ENCODE data around the gene MINAR1.

The MINAR1 gene

DNA sequence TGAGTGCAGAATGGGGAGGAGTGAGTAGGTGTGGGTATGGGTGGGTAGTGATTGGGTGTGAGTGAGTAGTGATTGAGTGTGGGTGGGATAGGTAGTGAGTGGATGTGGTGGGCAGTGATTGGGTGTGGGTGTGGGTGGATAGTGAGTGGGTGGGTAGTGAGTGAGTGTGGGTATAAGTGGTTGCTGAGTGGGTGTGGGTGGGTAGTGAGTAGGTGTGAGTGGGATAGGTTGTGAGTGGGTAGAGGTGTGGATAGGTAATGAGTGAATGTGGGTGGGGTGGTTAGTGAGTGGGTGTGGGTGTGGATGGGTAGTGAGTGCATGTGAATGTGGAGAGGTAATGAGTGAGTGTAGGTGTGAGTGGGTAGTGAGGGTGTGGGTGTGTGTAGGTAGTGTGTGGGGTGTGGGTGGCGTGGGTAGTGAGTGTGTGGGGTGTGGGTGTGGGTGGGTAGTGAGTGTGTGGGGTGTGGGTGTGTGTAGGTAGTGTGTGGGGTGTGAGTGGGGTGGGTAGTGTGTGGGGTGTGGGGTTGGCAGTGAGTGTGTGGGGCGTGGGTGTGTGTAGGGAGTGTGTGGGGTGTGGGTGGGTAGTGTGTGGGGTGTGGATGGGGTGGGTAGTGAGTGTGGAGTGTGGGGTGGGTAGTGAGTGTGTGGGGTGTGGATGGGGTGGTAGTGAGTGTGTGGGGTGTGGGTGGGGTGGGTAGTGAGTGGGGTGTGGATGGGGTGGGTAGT, 5.3 kb downstream of the MINAR1 start:
- Histone ChIP-seq H3F3A (ENCODE audit: insufficient read depth, low read length) (no peaks in the 10 kb centered on the region), H3K79me2 (ENCODE audit: insufficient read depth, low read length) (no peaks in the 10 kb centered on the region), H3K4me3 (ENCODE audit: low read depth, low read length, poor library complexity, severe bottlenecking) (no peak overlapping the region)

GRCh38 chr15:79439236-79439635, 7.1 kb downstream of the MINAR1 start:
- no peak overlapping the region for H3K4me3 ChIP-seq (ENCODE audit: low read depth, low read length, poor library complexity, severe bottlenecking)
- no peaks in the 10 kb centered on the region for H3K27me3 ChIP-seq (ENCODE audit: insufficient read depth, low read length)
- no peaks in the 10 kb centered on the region for H3K4me1 ChIP-seq (ENCODE audit: insufficient read depth, low read length, severe bottlenecking)
- H4K20me1 ChIP-seq (ENCODE audit: insufficient read depth, low read length), result no peaks in the 10 kb centered on the region
- H3K9ac ChIP-seq (ENCODE audit: low read length), result no peak overlapping the region
- no peaks in the 10 kb centered on the region for H3K9me2 ChIP-seq (ENCODE audit: low read depth, low read length)
- no peak for TF ChIP-seq EZH2 (IDR thresholded peaks at IDR 0.05; ENCODE audit: borderline replicate concordance, low read length)
- TF ChIP-seq, protein P1, sequence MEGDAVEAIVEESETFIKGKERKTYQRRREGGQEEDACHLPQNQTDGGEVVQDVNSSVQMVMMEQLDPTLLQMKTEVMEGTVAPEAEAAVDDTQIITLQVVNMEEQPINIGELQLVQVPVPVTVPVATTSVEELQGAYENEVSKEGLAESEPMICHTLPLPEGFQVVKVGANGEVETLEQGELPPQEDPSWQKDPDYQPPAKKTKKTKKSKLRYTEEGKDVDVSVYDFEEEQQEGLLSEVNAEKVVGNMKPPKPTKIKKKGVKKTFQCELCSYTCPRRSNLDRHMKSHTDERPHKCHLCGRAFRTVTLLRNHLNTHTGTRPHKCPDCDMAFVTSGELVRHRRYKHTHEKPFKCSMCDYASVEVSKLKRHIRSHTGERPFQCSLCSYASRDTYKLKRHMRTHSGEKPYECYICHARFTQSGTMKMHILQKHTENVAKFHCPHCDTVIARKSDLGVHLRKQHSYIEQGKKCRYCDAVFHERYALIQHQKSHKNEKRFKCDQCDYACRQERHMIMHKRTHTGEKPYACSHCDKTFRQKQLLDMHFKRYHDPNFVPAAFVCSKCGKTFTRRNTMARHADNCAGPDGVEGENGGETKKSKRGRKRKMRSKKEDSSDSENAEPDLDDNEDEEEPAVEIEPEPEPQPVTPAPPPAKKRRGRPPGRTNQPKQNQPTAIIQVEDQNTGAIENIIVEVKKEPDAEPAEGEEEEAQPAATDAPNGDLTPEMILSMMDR (IDR thresholded peaks at IDR 0.05; ENCODE audit: low read length), result no peak
- H3K36me3 ChIP-seq (ENCODE audit: insufficient read depth, low read length), result no peaks in the 10 kb centered on the region
- no peak overlapping the region for H3K27ac ChIP-seq (ENCODE audit: low read depth, low read length, poor library complexity, severe bottlenecking)
- no peaks in the 10 kb centered on the region for H3K79me2 ChIP-seq (ENCODE audit: insufficient read depth, low read length)
- no peaks in the 10 kb centered on the region for H3F3A ChIP-seq (ENCODE audit: insufficient read depth, low read length)
- H3K4me2 ChIP-seq (ENCODE audit: low read length), result no peak overlapping the region
- no peaks in the 10 kb centered on the region for H3K9me3 ChIP-seq (ENCODE audit: low read length)
- no peak overlapping the region for H2AFZ ChIP-seq (ENCODE audit: low read length)

More for the DNA sequence above, 5.3 kb downstream of the MINAR1 start:
- no peaks in the 10 kb centered on the region for H3K9me3 ChIP-seq (ENCODE audit: low read length)
- no peak overlapping the region for H3K9ac ChIP-seq (ENCODE audit: low read length)
- no peaks in the 10 kb centered on the region for H3K9me2 ChIP-seq (ENCODE audit: low read depth, low read length)
- H3K4me2 ChIP-seq (ENCODE audit: low read length), result no peak overlapping the region
- no peak overlapping the region for H2AFZ ChIP-seq (ENCODE audit: low read length)
- H4K20me1 ChIP-seq (ENCODE audit: insufficient read depth, low read length), result no peaks in the 10 kb centered on the region
- TF ChIP-seq, protein P1 (IDR thresholded peaks at IDR 0.05; ENCODE audit: low read length), result no peak
- no peak for TF ChIP-seq EZH2 (IDR thresholded peaks at IDR 0.05; ENCODE audit: borderline replicate concordance, low read length)
- H3K27me3 ChIP-seq (ENCODE audit: insufficient read depth, low read length), result no peaks in the 10 kb centered on the region
- no peaks in the 10 kb centered on the region for H3K36me3 ChIP-seq (ENCODE audit: insufficient read depth, low read length)
- H3K4me1 ChIP-seq (ENCODE audit: insufficient read depth, low read length, severe bottlenecking), result no peaks in the 10 kb centered on the region
- H3K27ac ChIP-seq (ENCODE audit: low read depth, low read length, poor library complexity, severe bottlenecking), result no peak overlapping the region

- no peaks in the 10 kb centered on the region for H3K9me2 ChIP-seq (ENCODE audit: low read depth, low read length)
Measured at GRCh38 chr15:79440355-79440908, 8.3 kb downstream of the MINAR1 start.

More at GRCh38 chr15:79440355-79440908, 8.3 kb downstream of the MINAR1 start:
- Histone ChIP-seq H2AFZ (ENCODE audit: low read length) (no peak overlapping the region), H3K4me2 (ENCODE audit: low read length) (no peak overlapping the region), H3K27ac (ENCODE audit: low read depth, low read length, poor library complexity, severe bottlenecking) (no peak overlapping the region), H3K9me3 (ENCODE audit: low read length) (no peaks in the 10 kb centered on the region), H3F3A (ENCODE audit: insufficient read depth, low read length) (no peaks in the 10 kb centered on the region), H4K20me1 (ENCODE audit: insufficient read depth, low read length) (no peaks in the 10 kb centered on the region), H3K4me3 (ENCODE audit: low read depth, low read length, poor library complexity, severe bottlenecking) (no peak overlapping the region), H3K27me3 (ENCODE audit: insufficient read depth, low read length) (no peaks in the 10 kb centered on the region), H3K9ac (ENCODE audit: low read length) (no peak overlapping the region), H3K36me3 (ENCODE audit: insufficient read depth, low read length) (no peaks in the 10 kb centered on the region), H3K79me2 (ENCODE audit: insufficient read depth, low read length) (no peaks in the 10 kb centered on the region), H3K4me1 (ENCODE audit: insufficient read depth, low read length, severe bottlenecking) (no peaks in the 10 kb centered on the region)
- TF ChIP-seq, protein P1 (IDR thresholded peaks at IDR 0.05; ENCODE audit: low read length), result no peak
- no peak for TF ChIP-seq EZH2 (IDR thresholded peaks at IDR 0.05; ENCODE audit: borderline replicate concordance, low read length)

All from OCI-LY1 (cell line).